Activated CD8-positive, alpha-beta T cell treated with anti-CD3 and anti-CD28 coated beads for 36 hours (primary cell): ENCODE measurements around the gene PHF13. TPM values are rescaled to one million over a fixed set of nuclear protein-coding genes. Genes with fewer than 3 reads are reported as not detected.

ENCODE experiments used
- ATAC-seq: fragments of 200-7000 bp; cut with Tn5 transposase; one replicate; pipeline ENCODE4 v1.10.0; 2021; ENCODE audit warnings: mild to moderate bottlenecking, moderate library complexity
- CTCF ChIA-PET: fragments of 350-600 bp; sonication (Branson Sonifier 250); formaldehyde crosslinking; loops from one replicate; lab custom pipeline; 2021; ENCODE audit warnings: antibody characterized with exemption; lab: Charles Lee
- POLR2A ChIA-PET: fragments of 350-600 bp; sonication (Branson Sonifier 250); formaldehyde crosslinking; loops from one replicate; lab custom pipeline; 2021; ENCODE audit warnings: antibody characterized with exemption; lab: Charles Lee
- DNase-seq: peaks from one replicate; pipeline ENCODE4 v3.0.0-alpha.2; 2020
- H3K27ac Mint-ChIP-seq: one replicate; pipeline ENCODE4 v1.8.0; 2021; ENCODE audit warnings: mild to moderate bottlenecking, mixed read lengths
- H3K27me3 Mint-ChIP-seq: one replicate; pipeline ENCODE4 v1.8.0; 2021; ENCODE audit warnings: mixed read lengths
- H3K36me3 Mint-ChIP-seq: one replicate; pipeline ENCODE4 v1.8.0; 2021; ENCODE audit warnings: low read depth, mixed read lengths
- H3K4me1 Mint-ChIP-seq: one replicate; pipeline ENCODE4 v1.8.0; 2021; ENCODE audit warnings: low read depth, mixed read lengths
- H3K4me3 Mint-ChIP-seq: one replicate; pipeline ENCODE4 v1.8.0; 2021; ENCODE audit warnings: mild to moderate bottlenecking, moderate library complexity, mixed read lengths
- H3K9me3 Mint-ChIP-seq: one replicate; pipeline ENCODE4 v1.8.0; 2021; ENCODE audit warnings: mixed read lengths
- CTCF ChIP-seq: fragments of 200-600 bp; IDR thresholded peaks from one replicate; pipeline ENCODE4 v1.8.0; 2022; ENCODE audit warnings: antibody characterized with exemption, mild to moderate bottlenecking
- intact Hi-C: fragments of 100-400 bp; cut with micrococcal nuclease; formaldehyde crosslinking; loops from one replicate; pipeline ENCODE4 v1.10.0; 2022
- total RNA-seq, 2 experiments: library from RNA; stranded (reverse); gene quantifications; one replicate each; pipeline ENCODE4 v1.2.3, GENCODE V29; 2021

The PHF13 gene
- total RNA-seq, 2 experiments from 2014 or later, result 12.5 to 14.8 TPM

- Mint-ChIP-seq H3K9me3 (no peaks in the 10 kb centered on the region), H3K27ac (peak overlapping the region; percentile 52), H3K4me3 (no peak overlapping the region), H3K4me1 (peaks cover 5% of the 10 kb centered on the region), H3K27me3 (no peaks in the 10 kb centered on the region), H3K36me3 (no peaks in the 10 kb centered on the region)
- POLR2A ChIA-PET, result interaction anchor here (1.3 kb wide), 1 partner anchor 13 kb away, joined by 3 read pairs; no protein-coding TSS in a partner anchor
- ATAC-seq, result no peak
- DNase-seq, result no peak
- CTCF ChIA-PET, result no interaction called here
- no peak for TF ChIP-seq CTCF
- intact Hi-C loops, result no loop called here
Measured at GRCh38 chr1:6572653-6573383, 40.7 kb upstream of the PHF13 start.

- Mint-ChIP-seq H3K9me3 (no peaks in the 10 kb centered on the region), H3K4me1 (peaks cover 5% of the 10 kb centered on the region), H3K27me3 (no peaks in the 10 kb centered on the region), H3K4me3 (no peak overlapping the region), H3K27ac (no peak overlapping the region), H3K36me3 (no peaks in the 10 kb centered on the region)
- no peak for ATAC-seq
- CTCF ChIA-PET, result interaction anchor here (3.4 kb wide), 1 partner anchor 19 kb away, joined by 10 read pairs; the partner anchor contains the start of genes NOL9 and TAS1R1
- POLR2A ChIA-PET, result no interaction called here
- intact Hi-C loops, result no loop called here
- no peak for DNase-seq
- TF ChIP-seq CTCF, result no peak
Measured at GRCh38 chr1:6574025-6574620, 39.4 kb upstream of the PHF13 start.

GRCh38 chr1:6574818-6575217 is 38.7 kb upstream of the PHF13 start:
- H3K27ac Mint-ChIP-seq, result no peak overlapping the region
- intact Hi-C loops, result no loop called here
- H3K27me3 Mint-ChIP-seq, result no peaks in the 10 kb centered on the region
- H3K9me3 Mint-ChIP-seq, result no peaks in the 10 kb centered on the region
- CTCF ChIA-PET, result interaction anchor here (3.4 kb wide), 1 partner anchor 20 kb away, joined by 10 read pairs; the partner anchor contains the start of genes NOL9 and TAS1R1
- H3K36me3 Mint-ChIP-seq, result no peaks in the 10 kb centered on the region
- POLR2A ChIA-PET, result no interaction called here
- no peak overlapping the region for H3K4me3 Mint-ChIP-seq
- no peak for TF ChIP-seq CTCF
- DNase-seq, result no peak
- no peak for ATAC-seq
- peaks cover 10% of the 10 kb centered on the region for H3K4me1 Mint-ChIP-seq

- intact Hi-C loops, result no loop called here
- no peak for TF ChIP-seq CTCF
- Mint-ChIP-seq H3K4me1 (peaks cover 25% of the 10 kb centered on the region), H3K36me3 (peaks cover 7% of the 10 kb centered on the region), H3K27ac (no peak overlapping the region), H3K4me3 (no peak overlapping the region), H3K27me3 (no peaks in the 10 kb centered on the region), H3K9me3 (no peaks in the 10 kb centered on the region)
- ChIA-PET CTCF (interaction anchor here (4.1 kb wide), 1 partner anchor 23 kb away, joined by 22 read pairs; the partner anchor contains the start of genes NOL9 and TAS1R1), POLR2A (interaction anchor here (1.0 to 6.3 kb wide), 4 partner anchors 24 to 185 kb away, joined by 3 to 59 read pairs (median 4); partner anchors contain the start of genes ACOT7, KLHL21 and NOL9)
- ATAC-seq (no peak), DNase-seq (no peak)
Measured at GRCh38 chr1:6577831-6578525, 35.6 kb upstream of the PHF13 start.
